HCT116 (cell line): ENCODE data around the gene KDM1B.

ENCODE experiments used
- ATF3 ChIP-seq: IDR thresholded peaks from 2 replicates; pipeline ENCODE4 v1.6.1; 2012
- POLR2A ChIP-seq: IDR thresholded peaks from 2 replicates; pipeline ENCODE4 v1.7.0; 2011; ENCODE audit warnings: borderline replicate concordance; ENCODE audit not compliant: insufficient read depth, insufficient read length; ENCODE audit errors: extremely low read depth
- POLR2AphosphoS5 ChIP-seq: IDR thresholded peaks from 2 replicates; pipeline ENCODE4 v1.6.1; 2011; ENCODE audit warnings: mild to moderate bottlenecking, low read depth, low read length, moderate library complexity
- SIN3A ChIP-seq: IDR thresholded peaks from 2 replicates; pipeline ENCODE4 v1.6.1; 2012; ENCODE audit warnings: low read depth
- YY1 ChIP-seq: IDR thresholded peaks from 2 replicates; pipeline ENCODE4 v1.6.1; 2011; ENCODE audit warnings: low read length, low read depth, moderate library complexity, mild to moderate bottlenecking; ENCODE audit not compliant: insufficient replicate concordance; ENCODE audit errors: extremely low read depth
- ZFX ChIP-seq: fragments of 450-650 bp; IDR thresholded peaks from 2 replicates; pipeline ENCODE4 v1.6.1; 2017
- TF ChIP-seq, protein P1 (sequence below), 3 experiments: fragments of 200-600 bp in 1 of 3; sonication (generic) in 1 of 3; IDR thresholded peaks in 2 of 3; conservative IDR thresholded peaks in 1 of 3; 2 replicates each; pipeline ENCODE4 v1.5.1; 2012 to 2017; ENCODE audit warnings: low read depth in 2 of 3, low read length in 2 of 3, antibody characterized with exemption in 1 of 3, borderline replicate concordance in 1 of 3, control low read depth in 1 of 3, mild to moderate bottlenecking in 1 of 3, mixed read lengths in 1 of 3, mixed run types in 1 of 3, moderate library complexity in 1 of 3; ENCODE audit not compliant: insufficient read depth in 1 of 3

GRCh38 chr6:18182568-18182967 is 27.3 kb downstream of the KDM1B start:
- TF ChIP-seq POLR2A (no peak), POLR2AphosphoS5 (no peak), YY1 (no peak), SIN3A (no peak), ATF3 (no peak), ZFX (no peak)
- TF ChIP-seq, protein P1, sequence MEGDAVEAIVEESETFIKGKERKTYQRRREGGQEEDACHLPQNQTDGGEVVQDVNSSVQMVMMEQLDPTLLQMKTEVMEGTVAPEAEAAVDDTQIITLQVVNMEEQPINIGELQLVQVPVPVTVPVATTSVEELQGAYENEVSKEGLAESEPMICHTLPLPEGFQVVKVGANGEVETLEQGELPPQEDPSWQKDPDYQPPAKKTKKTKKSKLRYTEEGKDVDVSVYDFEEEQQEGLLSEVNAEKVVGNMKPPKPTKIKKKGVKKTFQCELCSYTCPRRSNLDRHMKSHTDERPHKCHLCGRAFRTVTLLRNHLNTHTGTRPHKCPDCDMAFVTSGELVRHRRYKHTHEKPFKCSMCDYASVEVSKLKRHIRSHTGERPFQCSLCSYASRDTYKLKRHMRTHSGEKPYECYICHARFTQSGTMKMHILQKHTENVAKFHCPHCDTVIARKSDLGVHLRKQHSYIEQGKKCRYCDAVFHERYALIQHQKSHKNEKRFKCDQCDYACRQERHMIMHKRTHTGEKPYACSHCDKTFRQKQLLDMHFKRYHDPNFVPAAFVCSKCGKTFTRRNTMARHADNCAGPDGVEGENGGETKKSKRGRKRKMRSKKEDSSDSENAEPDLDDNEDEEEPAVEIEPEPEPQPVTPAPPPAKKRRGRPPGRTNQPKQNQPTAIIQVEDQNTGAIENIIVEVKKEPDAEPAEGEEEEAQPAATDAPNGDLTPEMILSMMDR (IDR thresholded peaks at IDR 0.05 in 2 of 3, conservative IDR thresholded peaks at IDR 0.05 in 1 of 3; ENCODE audit: borderline replicate concordance in 1 of 3, insufficient read depth in 1 of 3, low read depth in 2 of 3, low read length in 2 of 3), result no peak
